Fibroblast of lung (primary cell): Measurements from ENCODE around the gene MCTP1. TPM values are rescaled to one million over a fixed set of nuclear protein-coding genes. Genes with fewer than 3 reads are reported as not detected.
A peak's percentile ranks its signal among the peaks of the same experiment; 100 is the strongest.

ENCODE experiments used
- DNase-seq, 2 donors: peaks; one replicate each; pipeline versions ENCODE4 v3.0.0 to v3.0.0-alpha.2; 2010; ENCODE audit warnings: low read depth in 2 of 2
- H2AFZ ChIP-seq: 2 replicates; pipeline ENCODE4 v1.5.1; 2012; ENCODE audit warnings: low read length, control low read depth, inconsistent platforms
- H3K27ac ChIP-seq: 2 replicates; pipeline ENCODE4 v1.5.1; 2011; ENCODE audit warnings: low read length, control low read depth; ENCODE audit not compliant: insufficient read depth
- H3K27me3 ChIP-seq: 2 replicates; pipeline ENCODE4 v1.5.1; 2011; ENCODE audit warnings: mild to moderate bottlenecking, low read length; ENCODE audit not compliant: control insufficient read depth, insufficient read depth
- H3K36me3 ChIP-seq: 2 replicates; pipeline ENCODE4 v1.5.1; 2011; ENCODE audit warnings: low read length; ENCODE audit not compliant: control insufficient read depth, insufficient read depth
- H3K4me1 ChIP-seq: 2 replicates; pipeline ENCODE4 v1.5.1; 2011; ENCODE audit warnings: low read length; ENCODE audit not compliant: control insufficient read depth, insufficient read depth; ENCODE audit errors: extremely low read depth
- H3K4me2 ChIP-seq: 2 replicates; pipeline ENCODE4 v1.5.1; 2011; ENCODE audit warnings: low read length, control low read depth; ENCODE audit not compliant: insufficient read depth; ENCODE audit errors: extremely low read depth
- H3K4me3 ChIP-seq, 4 experiments: fragments of 200-600 bp in 1 of 4; sonication (generic) in 1 of 4; replicated peaks in 1 of 4; 2 replicates each; pipeline ENCODE4 v1.5.1; 2011 to 2016; ENCODE audit warnings: low read length in 4 of 4, low read depth in 3 of 4, mild to moderate bottlenecking in 3 of 4, control low read depth in 2 of 4, inconsistent platforms in 1 of 4, mixed read lengths in 1 of 4; ENCODE audit not compliant: insufficient read depth in 1 of 4; ENCODE audit errors: control extremely low read depth in 1 of 4
- H3K79me2 ChIP-seq: 2 replicates; pipeline ENCODE4 v1.5.1; 2012; ENCODE audit warnings: mild to moderate bottlenecking, low read length, inconsistent platforms; ENCODE audit not compliant: control insufficient read depth, insufficient read depth
- H3K9ac ChIP-seq: 2 replicates; pipeline ENCODE4 v1.5.1; 2011; ENCODE audit warnings: mild to moderate bottlenecking, low read length, control low read depth; ENCODE audit not compliant: insufficient read depth
- H3K9me3 ChIP-seq: 2 replicates; pipeline ENCODE4 v1.5.1; 2012; ENCODE audit warnings: low read depth, low read length; ENCODE audit not compliant: control insufficient read depth, insufficient read depth
- H4K20me1 ChIP-seq: 2 replicates; pipeline ENCODE4 v1.5.1; 2011; ENCODE audit warnings: low read length; ENCODE audit not compliant: control insufficient read depth, insufficient read depth; ENCODE audit errors: extremely low read depth
- EZH2 ChIP-seq: IDR thresholded peaks from 2 replicates; pipeline ENCODE4 v1.5.1; 2012; ENCODE audit warnings: low read length, control low read depth, mild to moderate bottlenecking; ENCODE audit errors: missing control alignments
- polyA plus RNA-seq, 2 donors: library from polyadenylated mRNA; depleted of rRNA in 1 of 2; stranded (reverse) in 1 of 2; unstranded in 1 of 2; fragments of >200 nt; gene quantifications; 2 replicates each; pipeline ENCODE4 v1.2.1, GENCODE V29; 2011 to 2012; ENCODE audit warnings: missing spikeins in 1 of 2
- total RNA-seq: library from RNA; depleted of rRNA; stranded (reverse); fragments of >200 nt; gene quantifications from 2 replicates; pipeline ENCODE4 v1.2.1, GENCODE V29; 2014
- TF ChIP-seq, protein P1 (sequence below), 2 donors: IDR thresholded peaks in 1 of 2; conservative IDR thresholded peaks in 1 of 2; 1 replicate in 1 of 2; 2 replicates in 1 of 2; pipeline ENCODE4 v1.5.1; 2011 to 2012; ENCODE audit warnings: low read length in 2 of 2, control low read depth in 1 of 2, inconsistent platforms in 1 of 2, low read depth in 1 of 2, mild to moderate bottlenecking in 1 of 2

Gene MCTP1
- total and polyA plus RNA-seq, 2 donors (not counting 1 experiment from before 2014, with no cell fraction given) = 0.78 to 7.9 TPM

DNA sequence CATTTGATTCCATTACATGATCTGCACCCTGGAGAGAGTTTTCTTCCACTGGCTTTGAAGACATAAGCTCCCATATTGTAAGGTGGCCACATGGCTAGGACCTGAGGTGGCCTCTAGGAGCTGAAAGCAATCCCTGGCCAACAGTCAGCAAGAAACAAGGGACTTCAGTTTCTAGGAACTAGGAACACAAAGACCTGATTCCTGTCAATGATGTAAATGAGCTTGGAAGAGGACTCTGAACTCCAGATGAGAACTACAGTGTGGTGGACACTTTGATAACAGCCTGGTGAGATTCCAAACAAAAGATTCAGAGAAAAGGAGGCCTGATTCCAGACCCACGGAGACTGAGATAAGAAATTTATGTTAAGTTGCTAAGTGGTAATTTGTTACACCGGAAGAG, 129.0 kb downstream of the MCTP1 start:
- no peaks in the 10 kb centered on the region for H3K27me3 ChIP-seq
- no peak overlapping the region for H3K4me2 ChIP-seq
- H3K9ac ChIP-seq = no peak overlapping the region
- H4K20me1 ChIP-seq = no peaks in the 10 kb centered on the region
- no peak overlapping the region for H2AFZ ChIP-seq
- peak in 1 of 2 donors; percentile 3 for DNase-seq
- no peaks in the 10 kb centered on the region for H3K79me2 ChIP-seq
- H3K9me3 ChIP-seq = no peaks in the 10 kb centered on the region
- no peak overlapping the region for H3K4me3 ChIP-seq
- H3K36me3 ChIP-seq = no peaks in the 10 kb centered on the region
- no peaks in the 10 kb centered on the region for H3K4me1 ChIP-seq
- no peak overlapping the region for H3K27ac ChIP-seq
- TF ChIP-seq EZH2 = no peak
- TF ChIP-seq, protein P1, sequence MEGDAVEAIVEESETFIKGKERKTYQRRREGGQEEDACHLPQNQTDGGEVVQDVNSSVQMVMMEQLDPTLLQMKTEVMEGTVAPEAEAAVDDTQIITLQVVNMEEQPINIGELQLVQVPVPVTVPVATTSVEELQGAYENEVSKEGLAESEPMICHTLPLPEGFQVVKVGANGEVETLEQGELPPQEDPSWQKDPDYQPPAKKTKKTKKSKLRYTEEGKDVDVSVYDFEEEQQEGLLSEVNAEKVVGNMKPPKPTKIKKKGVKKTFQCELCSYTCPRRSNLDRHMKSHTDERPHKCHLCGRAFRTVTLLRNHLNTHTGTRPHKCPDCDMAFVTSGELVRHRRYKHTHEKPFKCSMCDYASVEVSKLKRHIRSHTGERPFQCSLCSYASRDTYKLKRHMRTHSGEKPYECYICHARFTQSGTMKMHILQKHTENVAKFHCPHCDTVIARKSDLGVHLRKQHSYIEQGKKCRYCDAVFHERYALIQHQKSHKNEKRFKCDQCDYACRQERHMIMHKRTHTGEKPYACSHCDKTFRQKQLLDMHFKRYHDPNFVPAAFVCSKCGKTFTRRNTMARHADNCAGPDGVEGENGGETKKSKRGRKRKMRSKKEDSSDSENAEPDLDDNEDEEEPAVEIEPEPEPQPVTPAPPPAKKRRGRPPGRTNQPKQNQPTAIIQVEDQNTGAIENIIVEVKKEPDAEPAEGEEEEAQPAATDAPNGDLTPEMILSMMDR (conservative IDR thresholded peaks at IDR 0.05 in 1 of 2, IDR thresholded peaks at IDR 0.05 in 1 of 2; ENCODE audit: low read depth in 1 of 2, low read length in 2 of 2) = no peak

DNA sequence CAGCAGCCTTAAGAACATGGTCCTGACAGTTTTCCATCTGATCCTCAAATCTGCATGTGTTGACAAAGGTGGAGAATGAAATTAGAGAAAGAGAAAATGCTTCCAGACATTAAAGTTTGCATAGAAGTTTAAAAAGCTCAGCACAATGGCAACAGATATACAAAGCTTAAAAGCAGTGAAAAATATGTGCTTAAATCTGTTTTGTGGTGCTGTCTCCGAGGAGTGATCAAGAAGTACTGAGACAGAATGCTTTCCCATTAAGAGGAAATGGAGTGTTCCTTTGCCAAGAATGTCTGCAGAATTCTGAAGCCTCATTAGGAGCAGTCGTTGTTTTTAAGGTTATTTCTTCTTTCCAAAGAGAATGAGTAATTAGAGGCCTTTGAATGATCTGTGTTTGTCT, 131.4 kb downstream of the MCTP1 start:
- Histone ChIP-seq H3K4me2 (no peak overlapping the region), H3K79me2 (no peaks in the 10 kb centered on the region), H4K20me1 (no peaks in the 10 kb centered on the region), H3K4me3 (no peak overlapping the region), H2AFZ (no peak overlapping the region), H3K27me3 (no peaks in the 10 kb centered on the region), H3K9me3 (no peaks in the 10 kb centered on the region), H3K27ac (no peak overlapping the region), H3K4me1 (no peaks in the 10 kb centered on the region), H3K9ac (no peak overlapping the region), H3K36me3 (no peaks in the 10 kb centered on the region)
- DNase-seq = peak in 1 of 2 donors; percentile 11
- TF ChIP-seq EZH2 = no peak
- TF ChIP-seq, protein P1 (conservative IDR thresholded peaks at IDR 0.05 in 1 of 2, IDR thresholded peaks at IDR 0.05 in 1 of 2; ENCODE audit: low read depth in 1 of 2, low read length in 2 of 2) = no peak

DNA sequence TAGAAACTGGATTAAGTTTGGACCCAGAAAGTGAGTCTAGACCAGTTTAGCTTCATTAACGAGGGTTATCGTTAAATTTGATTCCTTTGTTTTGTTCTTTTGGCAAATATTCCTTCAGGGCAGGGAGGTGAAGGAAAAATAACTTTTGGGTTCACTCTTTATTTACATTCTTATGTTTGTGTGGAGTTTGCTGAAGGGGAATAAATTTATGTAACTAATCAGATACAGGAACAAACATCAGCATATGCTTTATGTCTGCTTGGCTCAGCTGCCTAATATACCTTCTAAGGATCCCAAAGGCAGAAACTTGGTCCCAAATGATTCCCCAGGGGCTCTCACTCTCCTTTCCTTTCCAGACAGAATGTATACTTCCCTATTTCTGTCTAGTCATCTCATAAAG, 132.4 kb downstream of the MCTP1 start:
- Histone ChIP-seq H3K4me2 (no peak overlapping the region), H3K4me3 (no peak overlapping the region), H3K9me3 (no peaks in the 10 kb centered on the region), H3K79me2 (no peaks in the 10 kb centered on the region), H3K27me3 (no peaks in the 10 kb centered on the region), H2AFZ (no peak overlapping the region), H3K4me1 (no peaks in the 10 kb centered on the region), H3K36me3 (no peaks in the 10 kb centered on the region), H3K9ac (no peak overlapping the region), H3K27ac (no peak overlapping the region), H4K20me1 (no peaks in the 10 kb centered on the region)
- no peak for DNase-seq
- TF ChIP-seq, protein P1 (conservative IDR thresholded peaks at IDR 0.05 in 1 of 2, IDR thresholded peaks at IDR 0.05 in 1 of 2; ENCODE audit: low read depth in 1 of 2, low read length in 2 of 2) = no peak
- no peak for TF ChIP-seq EZH2
